GM19372 (cell line): ENCODE measurements around the gene VPS4B.
A peak's percentile ranks its signal among the peaks of the same experiment; 100 is the strongest.
"Not testable (repeated sequence)": the region's sequence is repeated elsewhere in the genome, so short reads cannot be mapped to it uniquely, and the experiment has no call there.

ENCODE experiments used
- ATAC-seq: cut with Tn5 transposase; IDR thresholded peaks from one replicate; pipeline ENCODE4 v1.9.1; 2021; ENCODE audit warnings: mild to moderate bottlenecking, low read depth, moderate library complexity; ENCODE audit not compliant: unreplicated experiment

Gene VPS4B

GRCh38 chr18:63374540-63374939, 47.7 kb downstream of the VPS4B start:
- no peak for ATAC-seq

GRCh38 chr18:63373161-63373560, 49.1 kb downstream of the VPS4B start:
- no peak for ATAC-seq

GRCh38 chr18:63368611-63369010, 53.7 kb downstream of the VPS4B start:
- no peak for ATAC-seq

- ATAC-seq = peak; percentile 79
Observed at GRCh38 chr18:63367053-63367953, 55.0 kb downstream of the VPS4B start, which contains the start of gene KDSR. TSS of gene KDSR (minus strand) at chr18:63367206. CDS start at chr18:63367118, 88 bp downstream.

GRCh38 chr18:63366213-63367052, 55.8 kb downstream of the VPS4B start:
- ATAC-seq = peak; percentile 29

- ATAC-seq = no peak
Observed at GRCh38 chr18:63365876-63366212, 56.4 kb downstream of the VPS4B start.

- ATAC-seq = no peak
Observed at GRCh38 chr18:63363951-63364350, 58.3 kb downstream of the VPS4B start.

- ATAC-seq = not testable (repeated sequence)
Observed at GRCh38 chr18:63363420-63363819, 58.9 kb downstream of the VPS4B start.

- ATAC-seq = no peak
Observed at GRCh38 chr18:63356272-63356896, 65.9 kb downstream of the VPS4B start.

- ATAC-seq = no peak
Observed at GRCh38 chr18:63350230-63350629, 72.0 kb downstream of the VPS4B start.

GRCh38 chr18:63348508-63349136, 73.7 kb downstream of the VPS4B start:
- no peak for ATAC-seq

- no peak for ATAC-seq
Observed at GRCh38 chr18:63346480-63347183, 75.6 kb downstream of the VPS4B start.

GRCh38 chr18:63346031-63346430, 76.2 kb downstream of the VPS4B start:
- no peak for ATAC-seq

GRCh38 chr18:63344918-63345317, 77.4 kb downstream of the VPS4B start:
- ATAC-seq = no peak

- no peak for ATAC-seq
Observed at GRCh38 chr18:63344263-63344662, 78.0 kb downstream of the VPS4B start.

GRCh38 chr18:63342206-63342605, 80.1 kb downstream of the VPS4B start:
- ATAC-seq = no peak

GRCh38 chr18:63339920-63340484, 82.3 kb downstream of the VPS4B start:
- no peak for ATAC-seq
